Astrocyte (in vitro differentiated cells and primary cell): ENCODE results near the gene PAK2. TPM values are rescaled to one million over a fixed set of nuclear protein-coding genes. Genes with fewer than 3 reads are reported as not detected.
A peak's percentile ranks its signal among the peaks of the same experiment; 100 is the strongest.

Experiments
- DNase-seq: peaks from one replicate; pipeline ENCODE4 v3.0.0-alpha.2; 2010; ENCODE audit warnings: low read depth
- FAIRE-seq: peaks from 2 replicates; lab custom pipeline; 2011; peaks lifted over from hg19 to GRCh38; lab: Jason Lieb, UNC
- H2AFZ ChIP-seq: 2 replicates; pipeline ENCODE4 v1.6.0; 2012; ENCODE audit warnings: low read depth, low read length, inconsistent platforms
- H3K27ac ChIP-seq: 2 replicates; pipeline ENCODE4 v1.5.1; 2011; ENCODE audit warnings: low read depth, low read length, inconsistent platforms
- H3K27me3 ChIP-seq: 2 replicates; pipeline ENCODE4 v1.6.0; 2011; ENCODE audit warnings: low read length, inconsistent platforms; ENCODE audit not compliant: insufficient read depth
- H3K36me3 ChIP-seq: 2 replicates; pipeline ENCODE4 v1.5.1; 2011; ENCODE audit warnings: low read length, inconsistent platforms; ENCODE audit not compliant: insufficient read depth
- H3K4me1 ChIP-seq: 2 replicates; pipeline ENCODE4 v1.5.1; 2011; ENCODE audit warnings: low read length, inconsistent platforms; ENCODE audit not compliant: insufficient read depth
- H3K4me2 ChIP-seq: 2 replicates; pipeline ENCODE4 v1.6.0; 2012; ENCODE audit warnings: low read length, inconsistent platforms
- H3K4me3 ChIP-seq: 2 replicates; pipeline ENCODE4 v1.5.1; 2011; ENCODE audit warnings: low read depth, mild to moderate bottlenecking, low read length, inconsistent platforms; ENCODE audit not compliant: insufficient read depth
- H3K79me2 ChIP-seq: 2 replicates; pipeline ENCODE4 v1.6.0; 2012; ENCODE audit warnings: mild to moderate bottlenecking, low read length, inconsistent platforms; ENCODE audit not compliant: insufficient read depth
- H3K9ac ChIP-seq: 2 replicates; pipeline ENCODE4 v1.6.0; 2012; ENCODE audit warnings: mild to moderate bottlenecking, low read length, inconsistent platforms
- H3K9me3 ChIP-seq: 2 replicates; pipeline ENCODE4 v1.5.1; 2012; ENCODE audit warnings: low read depth, mild to moderate bottlenecking, low read length, inconsistent platforms; ENCODE audit not compliant: insufficient read depth
- H4K20me1 ChIP-seq: 2 replicates; pipeline ENCODE4 v1.6.0; 2012; ENCODE audit warnings: low read length, inconsistent platforms; ENCODE audit not compliant: insufficient read depth
- H3K27ac Mint-ChIP-seq: one replicate; pipeline ENCODE4 v1.8.0; 2021; ENCODE audit warnings: mild to moderate bottlenecking, mixed read lengths; ENCODE audit not compliant: unreplicated experiment
- H3K27me3 Mint-ChIP-seq: one replicate; pipeline ENCODE4 v1.8.0; 2021; ENCODE audit warnings: low read depth, mixed read lengths; ENCODE audit not compliant: unreplicated experiment
- H3K36me3 Mint-ChIP-seq: one replicate; pipeline ENCODE4 v1.8.0; 2021; ENCODE audit warnings: low read depth, mixed read lengths; ENCODE audit not compliant: unreplicated experiment
- H3K4me1 Mint-ChIP-seq: one replicate; pipeline ENCODE4 v1.8.0; 2021; ENCODE audit warnings: low read depth, mixed read lengths; ENCODE audit not compliant: unreplicated experiment
- H3K4me3 Mint-ChIP-seq: one replicate; pipeline ENCODE4 v1.8.0; 2021; ENCODE audit warnings: mild to moderate bottlenecking, moderate library complexity, mixed read lengths; ENCODE audit not compliant: unreplicated experiment
- H3K9me3 Mint-ChIP-seq: one replicate; pipeline ENCODE4 v1.8.0; 2021; ENCODE audit warnings: mild to moderate bottlenecking, mixed read lengths; ENCODE audit not compliant: unreplicated experiment
- CTCF ChIP-seq: IDR thresholded peaks from 2 replicates; pipeline ENCODE4 v1.5.1; 2011; ENCODE audit warnings: low read depth, mild to moderate bottlenecking, inconsistent platforms, low read length, moderate library complexity; ENCODE audit not compliant: insufficient read depth
- EZH2 ChIP-seq: IDR thresholded peaks from 2 replicates; pipeline ENCODE4 v1.6.1; 2012; ENCODE audit warnings: mild to moderate bottlenecking, low read length, inconsistent platforms; ENCODE audit not compliant: insufficient read depth
- total RNA-seq: library from RNA; stranded (reverse); gene quantifications from 2 replicates; pipeline ENCODE4 v1.2.1, GENCODE V29; 2021

PAK2 gene
- total RNA-seq, 1 donor from 2014 or later: 124 TPM

- Mint-ChIP-seq H3K4me3 (no peak overlapping the region), H3K36me3 (peaks cover 45% of the 10 kb centered on the region), H3K27ac (no peak overlapping the region), H3K4me1 (peaks cover 8% of the 10 kb centered on the region), H3K27me3 (no peaks in the 10 kb centered on the region), H3K9me3 (peaks cover 10% of the 10 kb centered on the region)
- TF ChIP-seq CTCF (no peak), EZH2 (no peak)
- Histone ChIP-seq H3K9ac (no peak overlapping the region), H2AFZ (no peak overlapping the region), H3K27me3 (no peaks in the 10 kb centered on the region), H3K9me3 (no peaks in the 10 kb centered on the region), H3K27ac (no peak overlapping the region), H3K36me3 (peaks cover 25% of the 10 kb centered on the region), H3K79me2 (peaks cover 2% of the 10 kb centered on the region), H3K4me1 (peaks cover 12% of the 10 kb centered on the region), H3K4me3 (no peak overlapping the region), H3K4me2 (no peak overlapping the region), H4K20me1 (peaks cover 5% of the 10 kb centered on the region)
- peak; percentile 60 for DNase-seq
- FAIRE-seq: no peak
Observed at GRCh38 chr3:196810963-196811581, 71.4 kb downstream of the PAK2 start.

GRCh38 chr3:196812853-196813252 lies 73.2 kb downstream of the PAK2 start:
- peaks cover 39% of the 10 kb centered on the region for H3K36me3 Mint-ChIP-seq

More at GRCh38 chr3:196812853-196813252, 73.2 kb downstream of the PAK2 start:
- DNase-seq (no peak), FAIRE-seq (no peak)
- peaks cover 10% of the 10 kb centered on the region for H3K9me3 Mint-ChIP-seq
- H3K4me3 Mint-ChIP-seq: no peak overlapping the region
- Histone ChIP-seq H3K4me3 (no peak overlapping the region), H2AFZ (no peak overlapping the region), H3K4me1 (peaks cover 6% of the 10 kb centered on the region), H3K27me3 (no peaks in the 10 kb centered on the region), H3K9me3 (no peaks in the 10 kb centered on the region), H3K79me2 (peaks cover 2% of the 10 kb centered on the region), H3K27ac (no peak overlapping the region), H3K9ac (no peak overlapping the region), H4K20me1 (peaks cover 5% of the 10 kb centered on the region), H3K36me3 (peaks cover 21% of the 10 kb centered on the region), H3K4me2 (no peak overlapping the region)
- no peak overlapping the region for H3K27ac Mint-ChIP-seq
- H3K4me1 Mint-ChIP-seq: peaks cover 8% of the 10 kb centered on the region
- no peaks in the 10 kb centered on the region for H3K27me3 Mint-ChIP-seq
- TF ChIP-seq CTCF (no peak), EZH2 (no peak)
